CD4-positive, alpha-beta memory T cell (primary cell): ENCODE measurements around the gene CYB5A. TPM values are rescaled to one million over a fixed set of nuclear protein-coding genes. Genes with fewer than 3 reads are reported as not detected.

Experiments used
- CTCF ChIA-PET: fragments of 350-600 bp; sonication (Branson Sonifier 250); formaldehyde crosslinking; loops from one replicate; lab custom pipeline; 2021; ENCODE audit warnings: inconsistent platforms; ENCODE audit not compliant: partially characterized antibody; lab: Charles Lee
- POLR2A ChIA-PET: fragments of 350-600 bp; sonication (Branson Sonifier 250); formaldehyde crosslinking; loops from one replicate; lab custom pipeline; 2021; ENCODE audit not compliant: partially characterized antibody; lab: Charles Lee
- DNase-seq, 5 donors: peaks; one replicate each; pipeline versions ENCODE4 v3.0.0 to v3.0.0-alpha.2; 2020 to 2022; ENCODE audit warnings: mixed read lengths in 1 of 5
- H3K27ac ChIP-seq: one replicate; pipeline ENCODE4 v1.7.0; 2013; ENCODE audit warnings: low read depth, low read length
- H3K27me3 ChIP-seq: 2 replicates; pipeline ENCODE4 v1.7.0; 2013; ENCODE audit warnings: mild to moderate bottlenecking, low read length, moderate library complexity; ENCODE audit not compliant: insufficient read depth
- H3K36me3 ChIP-seq: 2 replicates; pipeline ENCODE4 v1.7.0; 2013; ENCODE audit warnings: mild to moderate bottlenecking, low read length, moderate library complexity; ENCODE audit not compliant: insufficient read depth
- H3K4me1 ChIP-seq: 2 replicates; pipeline ENCODE4 v1.7.0; 2013; ENCODE audit warnings: mild to moderate bottlenecking, low read length, moderate library complexity; ENCODE audit not compliant: insufficient read depth
- H3K4me3 ChIP-seq, 2 donors: one replicate each; pipeline ENCODE4 v1.7.0; 2013; ENCODE audit warnings: low read length in 2 of 2, mild to moderate bottlenecking in 1 of 2
- H3K9me3 ChIP-seq, 2 donors: one replicate each; pipeline ENCODE4 v1.7.0; 2013; ENCODE audit warnings: low read length in 2 of 2, control low read depth in 1 of 2; ENCODE audit not compliant: control insufficient read depth in 1 of 2
- H3K27ac Mint-ChIP-seq, 7 donors: one replicate each; pipeline ENCODE4 v1.8.0; 2020 to 2021; ENCODE audit warnings: mixed read lengths in 7 of 7, mild to moderate bottlenecking in 6 of 7, inconsistent platforms in 3 of 7, moderate library complexity in 3 of 7
- H3K27me3 Mint-ChIP-seq, 2 donors: one replicate each; pipeline ENCODE4 v1.8.0; 2020 to 2021; ENCODE audit warnings: mixed read lengths in 2 of 2
- H3K36me3 Mint-ChIP-seq, 2 donors: one replicate each; pipeline ENCODE4 v1.8.0; 2020 to 2021; ENCODE audit warnings: mixed read lengths in 2 of 2, inconsistent platforms in 1 of 2, mild to moderate bottlenecking in 1 of 2
- H3K4me1 Mint-ChIP-seq, 4 donors: one replicate each; pipeline ENCODE4 v1.8.0; 2020 to 2021; ENCODE audit warnings: mixed read lengths in 4 of 4, mild to moderate bottlenecking in 1 of 4
- H3K4me3 Mint-ChIP-seq, 8 donors: one replicate each; pipeline ENCODE4 v1.8.0; 2020 to 2021; ENCODE audit warnings: mixed read lengths in 8 of 8, mild to moderate bottlenecking in 7 of 8, moderate library complexity in 6 of 8, inconsistent platforms in 3 of 8
- H3K9me3 Mint-ChIP-seq, 8 donors: one replicate each; pipeline ENCODE4 v1.8.0; 2020 to 2021; ENCODE audit warnings: mixed read lengths in 8 of 8, mild to moderate bottlenecking in 5 of 8, inconsistent platforms in 3 of 8, moderate library complexity in 1 of 8
- intact Hi-C: fragments of 100-400 bp; cut with micrococcal nuclease; formaldehyde crosslinking; loops from one replicate; pipeline ENCODE4 v1.15.1; 2023
- polyA plus RNA-seq, 2 donors: library from polyadenylated mRNA; unstranded; fragments of 300-500 nt; fragmentation: Illumina TruSeq; gene quantifications; one replicate each; pipeline ENCODE4 v1.2.3, GENCODE V29; 2021
- total RNA-seq, 2 experiments: library from RNA; stranded (reverse); gene quantifications; one replicate each; pipeline ENCODE4 v1.2.3, GENCODE V29; 2021

Gene CYB5A
- total and polyA plus RNA-seq, 4 experiments from 2014 or later: 22.8 to 86.7 (median 44.0) TPM

- peak overlapping the region in 1 of 8 donors; percentile 13 for H3K4me3 Mint-ChIP-seq
- no peaks in the 10 kb centered on the region for H3K4me1 ChIP-seq
Observed at GRCh38 chr18:74248189-74248588, 43.6 kb downstream of the CYB5A start.

GRCh38 chr18:74244554-74244953, 47.2 kb downstream of the CYB5A start:
- no peak overlapping the region for H3K27ac ChIP-seq
- H3K4me1 ChIP-seq: no peaks in the 10 kb centered on the region
- no peak overlapping the region for H3K4me3 ChIP-seq
- no peak overlapping the region for H3K4me3 Mint-ChIP-seq
- H3K36me3 ChIP-seq: no peaks in the 10 kb centered on the region
- no peak overlapping the region for H3K27ac Mint-ChIP-seq
- H3K9me3 Mint-ChIP-seq: no peaks in the 10 kb centered on the region
- DNase-seq: no peak
- peaks cover 3 to 9% of the 10 kb centered on the region in 2 donors for H3K27me3 Mint-ChIP-seq
- ChIA-PET POLR2A (no interaction called here), CTCF (no interaction called here)
- no peaks in the 10 kb centered on the region for H3K27me3 ChIP-seq
- H3K9me3 ChIP-seq: no peaks in the 10 kb centered on the region
- intact Hi-C loops: no loop called here
- no peaks in the 10 kb centered on the region for H3K4me1 Mint-ChIP-seq
- peaks cover 0 to under 1% of the 10 kb centered on the region in 2 donors for H3K36me3 Mint-ChIP-seq

More at GRCh38 chr18:74248189-74248588, 43.6 kb downstream of the CYB5A start:
- DNase-seq: no peak
- ChIA-PET CTCF (no interaction called here), POLR2A (no interaction called here)
- Mint-ChIP-seq H3K9me3 (no peaks in the 10 kb centered on the region), H3K27me3 (peaks cover 1 to 3% of the 10 kb centered on the region in 2 donors), H3K36me3 (peaks cover 11 to 12% of the 10 kb centered on the region in 2 donors), H3K4me1 (no peaks in the 10 kb centered on the region), H3K27ac (no peak overlapping the region)
- H3K36me3 ChIP-seq: no peaks in the 10 kb centered on the region
- H3K27me3 ChIP-seq: no peaks in the 10 kb centered on the region
- H3K9me3 ChIP-seq: no peaks in the 10 kb centered on the region
- H3K27ac ChIP-seq: no peak overlapping the region
- H3K4me3 ChIP-seq: no peak overlapping the region
- intact Hi-C loops: no loop called here

GRCh38 chr18:74243127-74243526, 48.6 kb downstream of the CYB5A start:
- H3K9me3 ChIP-seq: no peaks in the 10 kb centered on the region

GRCh38 chr18:74242438-74243096, 49.2 kb downstream of the CYB5A start:
- Histone ChIP-seq H3K4me3 (no peak overlapping the region), H3K9me3 (no peaks in the 10 kb centered on the region), H3K27me3 (no peaks in the 10 kb centered on the region), H3K4me1 (no peaks in the 10 kb centered on the region), H3K27ac (no peak overlapping the region), H3K36me3 (no peaks in the 10 kb centered on the region)
- peak overlapping the region in 1 of 7 donors; percentile 15 for H3K27ac Mint-ChIP-seq
- CTCF ChIA-PET: no interaction called here
- no peaks in the 10 kb centered on the region for H3K4me1 Mint-ChIP-seq
- H3K27me3 Mint-ChIP-seq: peaks cover 8 to 16% of the 10 kb centered on the region in 2 donors
- intact Hi-C loops: no loop called here
- H3K4me3 Mint-ChIP-seq: no peak overlapping the region
- no peak for DNase-seq
- no peaks in the 10 kb centered on the region for H3K9me3 Mint-ChIP-seq
- POLR2A ChIA-PET: no interaction called here
- H3K36me3 Mint-ChIP-seq: no peaks in the 10 kb centered on the region

More at GRCh38 chr18:74243127-74243526, 48.6 kb downstream of the CYB5A start:
- Mint-ChIP-seq H3K9me3 (no peaks in the 10 kb centered on the region), H3K36me3 (no peaks in the 10 kb centered on the region), H3K27me3 (peaks cover 4 to 13% of the 10 kb centered on the region in 2 donors), H3K4me3 (no peak overlapping the region), H3K4me1 (no peaks in the 10 kb centered on the region), H3K27ac (no peak overlapping the region)
- H3K27ac ChIP-seq: no peak overlapping the region
- no peak for DNase-seq
- no peak overlapping the region for H3K4me3 ChIP-seq
- intact Hi-C loops: no loop called here
- ChIA-PET CTCF (no interaction called here), POLR2A (no interaction called here)
- H3K4me1 ChIP-seq: no peaks in the 10 kb centered on the region
- H3K36me3 ChIP-seq: no peaks in the 10 kb centered on the region
- H3K27me3 ChIP-seq: no peaks in the 10 kb centered on the region

GRCh38 chr18:74241970-74242369, 49.8 kb downstream of the CYB5A start:
- intact Hi-C loops: no loop called here
- CTCF ChIA-PET: interaction anchor here (2.0 kb wide), 1 partner anchor 310 kb away, joined by 8 read pairs; no protein-coding TSS in a partner anchor

GRCh38 chr18:74241426-74241825, 50.3 kb downstream of the CYB5A start:
- no peaks in the 10 kb centered on the region for H3K27me3 ChIP-seq
- H3K27ac ChIP-seq: no peak overlapping the region
- no peaks in the 10 kb centered on the region for H3K36me3 Mint-ChIP-seq
- no peaks in the 10 kb centered on the region for H3K36me3 ChIP-seq
- peaks cover 9 to 19% of the 10 kb centered on the region in 2 donors for H3K27me3 Mint-ChIP-seq
- H3K4me1 Mint-ChIP-seq: no peaks in the 10 kb centered on the region
- no peak overlapping the region for H3K4me3 ChIP-seq
- H3K4me3 Mint-ChIP-seq: no peak overlapping the region
- no peaks in the 10 kb centered on the region for H3K9me3 Mint-ChIP-seq
- H3K9me3 ChIP-seq: no peaks in the 10 kb centered on the region
- ChIA-PET CTCF (interaction anchor here (1.1 to 2.0 kb wide), 4 partner anchors 41 to 310 kb away, joined by 3 to 8 read pairs (median 4); no protein-coding TSS in a partner anchor), POLR2A (no interaction called here)
- intact Hi-C loops: no loop called here
- H3K4me1 ChIP-seq: no peaks in the 10 kb centered on the region
- H3K27ac Mint-ChIP-seq: no peak overlapping the region
- no peak for DNase-seq

More at GRCh38 chr18:74241970-74242369, 49.8 kb downstream of the CYB5A start:
- peaks cover 9 to 18% of the 10 kb centered on the region in 2 donors for H3K27me3 Mint-ChIP-seq
- Histone ChIP-seq H3K4me3 (no peak overlapping the region), H3K9me3 (no peaks in the 10 kb centered on the region), H3K27ac (no peak overlapping the region), H3K4me1 (no peaks in the 10 kb centered on the region), H3K36me3 (no peaks in the 10 kb centered on the region), H3K27me3 (no peaks in the 10 kb centered on the region)
- no peaks in the 10 kb centered on the region for H3K4me1 Mint-ChIP-seq
- POLR2A ChIA-PET: no interaction called here
- no peak overlapping the region for H3K4me3 Mint-ChIP-seq
- DNase-seq: no peak
- no peak overlapping the region for H3K27ac Mint-ChIP-seq
- H3K9me3 Mint-ChIP-seq: no peaks in the 10 kb centered on the region
- no peaks in the 10 kb centered on the region for H3K36me3 Mint-ChIP-seq

- H3K4me3 Mint-ChIP-seq: no peak overlapping the region
- Histone ChIP-seq H3K27ac (no peak overlapping the region), H3K4me1 (no peaks in the 10 kb centered on the region), H3K9me3 (no peaks in the 10 kb centered on the region), H3K27me3 (no peaks in the 10 kb centered on the region), H3K36me3 (no peaks in the 10 kb centered on the region), H3K4me3 (no peak overlapping the region)
- H3K36me3 Mint-ChIP-seq: no peaks in the 10 kb centered on the region
- ChIA-PET CTCF (no interaction called here), POLR2A (no interaction called here)
- H3K27me3 Mint-ChIP-seq: peaks cover 9 to 19% of the 10 kb centered on the region in 2 donors
- intact Hi-C loops: no loop called here
- no peak for DNase-seq
- no peaks in the 10 kb centered on the region for H3K4me1 Mint-ChIP-seq
- no peaks in the 10 kb centered on the region for H3K9me3 Mint-ChIP-seq
- H3K27ac Mint-ChIP-seq: no peak overlapping the region
Observed at GRCh38 chr18:74239567-74239966, 52.2 kb downstream of the CYB5A start.
